Astrocyte (in vitro differentiated cells and primary cell): Measurements from ENCODE around the gene SUPT5H. TPM values are rescaled to one million over a fixed set of nuclear protein-coding genes. Genes with fewer than 3 reads are reported as not detected.

Experiments
- DNase-seq: peaks from one replicate; pipeline ENCODE4 v3.0.0-alpha.2; 2010; ENCODE audit warnings: low read depth
- FAIRE-seq: peaks from 2 replicates; lab custom pipeline; 2011; peaks lifted over from hg19 to GRCh38; lab: Jason Lieb, UNC
- H2AFZ ChIP-seq: 2 replicates; pipeline ENCODE4 v1.6.0; 2012; ENCODE audit warnings: low read depth, low read length, inconsistent platforms
- H3K27ac ChIP-seq: 2 replicates; pipeline ENCODE4 v1.5.1; 2011; ENCODE audit warnings: low read depth, low read length, inconsistent platforms
- H3K27me3 ChIP-seq: 2 replicates; pipeline ENCODE4 v1.6.0; 2011; ENCODE audit warnings: low read length, inconsistent platforms; ENCODE audit not compliant: insufficient read depth
- H3K36me3 ChIP-seq: 2 replicates; pipeline ENCODE4 v1.5.1; 2011; ENCODE audit warnings: low read length, inconsistent platforms; ENCODE audit not compliant: insufficient read depth
- H3K4me1 ChIP-seq: 2 replicates; pipeline ENCODE4 v1.5.1; 2011; ENCODE audit warnings: low read length, inconsistent platforms; ENCODE audit not compliant: insufficient read depth
- H3K4me2 ChIP-seq: 2 replicates; pipeline ENCODE4 v1.6.0; 2012; ENCODE audit warnings: low read length, inconsistent platforms
- H3K4me3 ChIP-seq: 2 replicates; pipeline ENCODE4 v1.5.1; 2011; ENCODE audit warnings: low read depth, mild to moderate bottlenecking, low read length, inconsistent platforms; ENCODE audit not compliant: insufficient read depth
- H3K79me2 ChIP-seq: 2 replicates; pipeline ENCODE4 v1.6.0; 2012; ENCODE audit warnings: mild to moderate bottlenecking, low read length, inconsistent platforms; ENCODE audit not compliant: insufficient read depth
- H3K9ac ChIP-seq: 2 replicates; pipeline ENCODE4 v1.6.0; 2012; ENCODE audit warnings: mild to moderate bottlenecking, low read length, inconsistent platforms
- H3K9me3 ChIP-seq: 2 replicates; pipeline ENCODE4 v1.5.1; 2012; ENCODE audit warnings: low read depth, mild to moderate bottlenecking, low read length, inconsistent platforms; ENCODE audit not compliant: insufficient read depth
- H4K20me1 ChIP-seq: 2 replicates; pipeline ENCODE4 v1.6.0; 2012; ENCODE audit warnings: low read length, inconsistent platforms; ENCODE audit not compliant: insufficient read depth
- H3K27ac Mint-ChIP-seq: one replicate; pipeline ENCODE4 v1.8.0; 2021; ENCODE audit warnings: mild to moderate bottlenecking, mixed read lengths; ENCODE audit not compliant: unreplicated experiment
- H3K27me3 Mint-ChIP-seq: one replicate; pipeline ENCODE4 v1.8.0; 2021; ENCODE audit warnings: low read depth, mixed read lengths; ENCODE audit not compliant: unreplicated experiment
- H3K36me3 Mint-ChIP-seq: one replicate; pipeline ENCODE4 v1.8.0; 2021; ENCODE audit warnings: low read depth, mixed read lengths; ENCODE audit not compliant: unreplicated experiment
- H3K4me1 Mint-ChIP-seq: one replicate; pipeline ENCODE4 v1.8.0; 2021; ENCODE audit warnings: low read depth, mixed read lengths; ENCODE audit not compliant: unreplicated experiment
- H3K4me3 Mint-ChIP-seq: one replicate; pipeline ENCODE4 v1.8.0; 2021; ENCODE audit warnings: mild to moderate bottlenecking, moderate library complexity, mixed read lengths; ENCODE audit not compliant: unreplicated experiment
- H3K9me3 Mint-ChIP-seq: one replicate; pipeline ENCODE4 v1.8.0; 2021; ENCODE audit warnings: mild to moderate bottlenecking, mixed read lengths; ENCODE audit not compliant: unreplicated experiment
- EZH2 ChIP-seq: IDR thresholded peaks from 2 replicates; pipeline ENCODE4 v1.6.1; 2012; ENCODE audit warnings: mild to moderate bottlenecking, low read length, inconsistent platforms; ENCODE audit not compliant: insufficient read depth
- total RNA-seq: library from RNA; stranded (reverse); gene quantifications from 2 replicates; pipeline ENCODE4 v1.2.1, GENCODE V29; 2021
- TF ChIP-seq, protein P1 (sequence below): IDR thresholded peaks from 2 replicates; pipeline ENCODE4 v1.5.1; 2011; ENCODE audit warnings: low read depth, mild to moderate bottlenecking, inconsistent platforms, low read length, moderate library complexity; ENCODE audit not compliant: insufficient read depth

The SUPT5H gene
- total RNA-seq, 1 donor from 2014 or later, result 171 TPM

DNA sequence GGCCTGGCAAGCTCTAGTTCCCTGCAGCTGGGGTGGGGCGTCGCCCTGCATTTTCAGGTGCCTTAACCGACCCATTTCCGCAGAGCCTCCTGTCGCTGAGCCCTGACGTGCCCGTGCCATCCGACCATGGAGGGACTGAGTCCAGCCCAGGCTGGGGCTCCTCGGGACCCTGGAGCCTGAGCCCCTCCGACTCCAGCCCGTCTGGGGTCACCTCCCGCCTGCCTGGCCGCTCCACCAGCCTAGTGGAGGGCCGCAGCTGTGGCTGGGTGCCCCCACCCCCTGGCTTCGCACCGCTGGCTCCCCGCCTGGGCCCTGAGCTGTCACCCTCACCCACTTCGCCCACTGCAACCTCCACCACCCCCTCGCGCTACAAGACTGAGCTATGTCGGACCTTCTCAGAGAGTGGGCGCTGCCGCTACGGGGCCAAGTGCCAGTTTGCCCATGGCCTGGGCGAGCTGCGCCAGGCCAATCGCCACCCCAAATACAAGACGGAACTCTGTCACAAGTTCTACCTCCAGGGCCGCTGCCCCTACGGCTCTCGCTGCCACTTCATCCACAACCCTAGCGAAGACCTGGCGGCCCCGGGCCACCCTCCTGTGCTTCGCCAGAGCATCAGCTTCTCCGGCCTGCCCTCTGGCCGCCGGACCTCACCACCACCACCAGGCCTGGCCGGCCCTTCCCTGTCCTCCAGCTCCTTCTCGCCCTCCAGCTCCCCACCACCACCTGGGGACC lies 37.6 kb upstream of the SUPT5H start:
- H3K4me1 Mint-ChIP-seq, result peaks cover 25% of the 10 kb centered on the region
- peaks cover 53% of the 10 kb centered on the region for H3K4me1 ChIP-seq
- DNase-seq, result no peak
- peaks cover 2% of the 10 kb centered on the region for H3K36me3 Mint-ChIP-seq
- no peak for FAIRE-seq
- H4K20me1 ChIP-seq, result peaks cover 22% of the 10 kb centered on the region
- peak overlapping the region; percentile 87 for H3K27ac Mint-ChIP-seq
- H3K27ac ChIP-seq, result peak overlapping the region; percentile 89
- peak overlapping the region; percentile 96 for H3K4me2 ChIP-seq
- no peaks in the 10 kb centered on the region for H3K9me3 ChIP-seq
- no peaks in the 10 kb centered on the region for H3K27me3 ChIP-seq
- peak overlapping the region; percentile 96 for H3K4me3 ChIP-seq
- H3K4me3 Mint-ChIP-seq, result peak overlapping the region; percentile 95
- H2AFZ ChIP-seq, result no peak overlapping the region
- no peaks in the 10 kb centered on the region for H3K9me3 Mint-ChIP-seq
- no peaks in the 10 kb centered on the region for H3K27me3 Mint-ChIP-seq
- H3K79me2 ChIP-seq, result peaks cover 34% of the 10 kb centered on the region
- TF ChIP-seq, protein P1, sequence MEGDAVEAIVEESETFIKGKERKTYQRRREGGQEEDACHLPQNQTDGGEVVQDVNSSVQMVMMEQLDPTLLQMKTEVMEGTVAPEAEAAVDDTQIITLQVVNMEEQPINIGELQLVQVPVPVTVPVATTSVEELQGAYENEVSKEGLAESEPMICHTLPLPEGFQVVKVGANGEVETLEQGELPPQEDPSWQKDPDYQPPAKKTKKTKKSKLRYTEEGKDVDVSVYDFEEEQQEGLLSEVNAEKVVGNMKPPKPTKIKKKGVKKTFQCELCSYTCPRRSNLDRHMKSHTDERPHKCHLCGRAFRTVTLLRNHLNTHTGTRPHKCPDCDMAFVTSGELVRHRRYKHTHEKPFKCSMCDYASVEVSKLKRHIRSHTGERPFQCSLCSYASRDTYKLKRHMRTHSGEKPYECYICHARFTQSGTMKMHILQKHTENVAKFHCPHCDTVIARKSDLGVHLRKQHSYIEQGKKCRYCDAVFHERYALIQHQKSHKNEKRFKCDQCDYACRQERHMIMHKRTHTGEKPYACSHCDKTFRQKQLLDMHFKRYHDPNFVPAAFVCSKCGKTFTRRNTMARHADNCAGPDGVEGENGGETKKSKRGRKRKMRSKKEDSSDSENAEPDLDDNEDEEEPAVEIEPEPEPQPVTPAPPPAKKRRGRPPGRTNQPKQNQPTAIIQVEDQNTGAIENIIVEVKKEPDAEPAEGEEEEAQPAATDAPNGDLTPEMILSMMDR, result no peak
- no peak for TF ChIP-seq EZH2
- peak overlapping the region; percentile 97 for H3K9ac ChIP-seq
- H3K36me3 ChIP-seq, result peaks cover 4% of the 10 kb centered on the region

DNA sequence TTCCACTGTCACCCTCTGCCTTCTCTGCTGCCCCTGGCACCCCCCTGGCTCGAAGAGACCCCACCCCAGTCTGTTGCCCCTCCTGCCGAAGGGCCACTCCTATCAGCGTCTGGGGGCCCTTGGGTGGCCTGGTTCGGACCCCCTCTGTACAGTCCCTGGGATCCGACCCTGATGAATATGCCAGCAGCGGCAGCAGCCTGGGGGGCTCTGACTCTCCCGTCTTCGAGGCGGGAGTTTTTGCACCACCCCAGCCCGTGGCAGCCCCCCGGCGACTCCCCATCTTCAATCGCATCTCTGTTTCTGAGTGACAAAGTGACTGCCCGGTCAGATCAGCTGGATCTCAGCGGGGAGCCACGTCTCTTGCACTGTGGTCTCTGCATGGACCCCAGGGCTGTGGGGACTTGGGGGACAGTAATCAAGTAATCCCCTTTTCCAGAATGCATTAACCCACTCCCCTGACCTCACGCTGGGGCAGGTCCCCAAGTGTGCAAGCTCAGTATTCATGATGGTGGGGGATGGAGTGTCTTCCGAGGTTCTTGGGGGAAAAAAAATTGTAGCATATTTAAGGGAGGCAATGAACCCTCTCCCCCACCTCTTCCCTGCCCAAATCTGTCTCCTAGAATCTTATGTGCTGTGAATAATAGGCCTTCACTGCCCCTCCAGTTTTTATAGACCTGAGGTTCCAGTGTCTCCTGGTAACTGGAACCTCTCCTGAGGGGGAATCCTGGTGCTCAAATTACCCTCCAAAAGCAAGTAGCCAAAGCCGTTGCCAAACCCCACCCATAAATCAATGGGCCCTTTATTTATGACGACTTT lies 36.8 kb upstream of the SUPT5H start:
- H3K79me2 ChIP-seq, result peaks cover 40% of the 10 kb centered on the region
- Mint-ChIP-seq H3K36me3 (peaks cover 2% of the 10 kb centered on the region), H3K27me3 (no peaks in the 10 kb centered on the region), H3K9me3 (no peaks in the 10 kb centered on the region), H3K27ac (peak overlapping the region; percentile 87), H3K4me1 (peaks cover 25% of the 10 kb centered on the region), H3K4me3 (peak overlapping the region; percentile 95)
- peak overlapping the region; percentile 96 for H3K4me2 ChIP-seq
- FAIRE-seq (no peak), DNase-seq (no peak)
- peaks cover 46% of the 10 kb centered on the region for H3K4me1 ChIP-seq
- no peaks in the 10 kb centered on the region for H3K27me3 ChIP-seq
- no peak overlapping the region for H2AFZ ChIP-seq
- peaks cover 4% of the 10 kb centered on the region for H3K36me3 ChIP-seq
- no peak for TF ChIP-seq EZH2
- TF ChIP-seq, protein P1, result no peak
- H3K4me3 ChIP-seq, result peak overlapping the region; percentile 96
- H3K27ac ChIP-seq, result peak overlapping the region; percentile 89
- peak overlapping the region; percentile 97 for H3K9ac ChIP-seq
- peaks cover 22% of the 10 kb centered on the region for H4K20me1 ChIP-seq
- no peaks in the 10 kb centered on the region for H3K9me3 ChIP-seq
